ENCODE data around the gene GAB1.
"Not testable (repeated sequence)": the region's sequence is repeated elsewhere in the genome, so short reads cannot be mapped to it uniquely, and the experiment has no call there.

GAB1 gene

GRCh38 chr4:143338313-143338712, 1.6 kb downstream of the GAB1 start:
- no peak for DNase-seq (ENCODE audit: low spot score)

- DNase-seq (ENCODE audit: low spot score), result no peak
Observed at GRCh38 chr4:143339497-143339896, 2.8 kb downstream of the GAB1 start.

GRCh38 chr4:143341186-143341755, 4.6 kb downstream of the GAB1 start:
- no peak for DNase-seq (ENCODE audit: low spot score)

DNA sequence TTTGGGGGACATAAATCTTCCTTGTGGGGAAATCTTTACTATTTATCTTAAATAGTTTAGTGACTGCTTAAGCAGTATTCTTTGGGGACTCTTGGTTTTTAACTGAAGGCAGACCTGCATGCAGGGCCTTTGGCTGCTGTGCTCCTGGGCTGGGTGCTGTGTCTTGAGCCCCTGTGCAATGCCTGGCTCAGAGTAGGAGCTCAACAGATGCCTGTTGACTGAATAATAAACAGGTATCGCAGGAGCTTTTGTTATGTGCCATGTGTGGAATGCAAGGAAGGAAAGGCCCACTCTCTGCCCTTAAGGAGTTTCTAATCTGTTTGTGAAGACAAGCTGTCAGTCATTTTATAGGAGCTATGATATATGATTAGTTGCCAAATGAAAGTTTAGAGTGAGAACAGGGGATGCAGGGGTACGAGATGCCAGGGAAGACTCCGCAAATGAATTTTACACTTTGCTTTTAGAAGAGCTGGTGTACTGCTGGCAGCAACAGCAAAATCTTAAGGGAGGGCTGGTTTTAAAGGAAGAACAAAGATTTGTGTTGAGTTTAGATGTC, 6.7 kb downstream of the GAB1 start:
- DNase-seq (ENCODE audit: low spot score), result no peak

DNA sequence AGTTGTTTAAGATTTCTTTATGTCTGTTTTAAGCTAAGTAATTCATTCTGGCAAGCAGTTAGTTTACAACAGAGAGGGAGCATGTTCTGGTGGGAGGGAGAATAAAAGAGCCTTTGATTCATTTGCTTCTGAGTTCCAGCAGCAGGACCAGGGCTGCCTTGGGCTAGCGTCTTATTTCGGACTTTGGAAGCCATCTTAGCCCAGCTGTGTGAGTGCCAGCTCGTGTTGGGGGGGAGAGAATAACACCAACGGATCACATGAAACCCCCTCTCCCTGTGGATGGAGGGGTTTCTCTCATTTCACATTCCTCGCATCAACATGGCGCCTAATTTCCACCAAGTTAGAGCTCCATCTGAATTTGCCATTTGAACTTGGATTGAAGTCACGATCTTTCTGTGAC, 7.4 kb downstream of the GAB1 start:
- no peak for DNase-seq (ENCODE audit: low spot score)

DNA sequence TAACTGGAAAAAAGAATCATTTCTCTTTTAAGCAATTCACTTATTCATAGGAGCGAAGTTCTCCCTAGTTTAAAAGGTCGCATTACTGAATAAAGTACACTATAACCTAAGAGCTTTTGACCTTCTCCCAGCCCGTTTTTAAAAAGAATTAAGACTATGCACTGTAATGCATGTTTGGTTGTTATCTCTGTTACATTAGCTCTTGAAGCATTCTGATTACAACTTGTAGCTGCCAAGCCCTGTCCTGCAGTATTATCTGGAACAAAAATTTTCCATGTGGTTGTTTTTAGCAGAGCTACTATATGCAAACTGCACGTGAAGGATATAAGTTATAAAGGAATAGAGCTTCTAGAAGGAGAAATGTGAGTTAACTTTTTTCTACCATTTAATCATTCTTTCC, 8.1 kb downstream of the GAB1 start:
- DNase-seq (ENCODE audit: low spot score), result no peak

DNA sequence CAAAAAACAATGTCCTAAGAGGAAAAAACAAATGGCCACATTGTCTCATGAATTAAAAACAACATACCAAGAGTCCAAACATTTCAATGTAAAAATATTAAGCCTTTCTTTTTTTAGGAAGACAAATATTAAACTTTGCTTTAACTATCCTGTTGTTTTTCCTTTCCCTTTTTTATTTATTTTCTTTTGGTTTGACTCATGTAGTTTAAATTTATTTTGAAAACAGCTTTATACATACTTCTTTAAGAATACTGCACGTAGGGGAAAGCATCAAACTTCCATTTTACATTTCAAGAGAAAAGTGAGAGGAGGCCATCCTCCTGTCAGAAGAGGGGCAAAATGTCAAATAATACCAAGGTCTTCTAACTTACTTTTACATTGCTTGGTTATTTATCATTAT, 8.7 kb downstream of the GAB1 start:
- no peak for DNase-seq (ENCODE audit: low spot score)

GRCh38 chr4:143346206-143346605, 9.5 kb downstream of the GAB1 start:
- no peak for DNase-seq (ENCODE audit: low spot score)

DNA sequence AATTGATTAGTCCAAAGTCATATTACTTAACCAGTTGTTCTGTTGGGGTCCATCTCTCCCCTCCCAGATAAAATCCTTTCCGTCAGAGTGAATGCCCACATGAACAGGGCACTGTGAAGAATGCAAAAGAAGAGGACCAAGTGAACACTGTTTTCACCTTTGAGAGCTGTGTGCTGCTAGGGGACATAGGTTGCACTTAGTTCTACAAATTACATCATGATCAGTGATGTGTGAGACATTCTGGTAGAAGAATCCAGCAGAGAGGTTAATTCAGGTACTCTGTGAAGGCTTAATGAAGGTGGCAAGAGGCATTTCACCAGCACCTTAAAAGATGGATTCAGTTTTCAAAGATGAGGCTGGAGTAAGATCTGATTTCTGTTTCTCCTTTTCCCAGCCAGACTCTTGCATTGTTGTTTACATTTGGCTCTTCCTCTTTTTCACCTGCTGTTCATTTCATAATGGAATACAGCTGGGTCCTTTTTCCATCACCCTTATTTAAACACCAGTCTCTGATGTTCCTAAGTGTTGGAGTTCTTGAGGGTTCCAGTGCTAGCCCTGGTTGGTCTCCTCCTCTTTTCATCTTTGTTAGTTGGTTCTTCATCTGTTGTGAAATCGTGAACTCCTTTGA, 10.9 kb downstream of the GAB1 start:
- DNase-seq (ENCODE audit: low spot score), result no peak

DNA sequence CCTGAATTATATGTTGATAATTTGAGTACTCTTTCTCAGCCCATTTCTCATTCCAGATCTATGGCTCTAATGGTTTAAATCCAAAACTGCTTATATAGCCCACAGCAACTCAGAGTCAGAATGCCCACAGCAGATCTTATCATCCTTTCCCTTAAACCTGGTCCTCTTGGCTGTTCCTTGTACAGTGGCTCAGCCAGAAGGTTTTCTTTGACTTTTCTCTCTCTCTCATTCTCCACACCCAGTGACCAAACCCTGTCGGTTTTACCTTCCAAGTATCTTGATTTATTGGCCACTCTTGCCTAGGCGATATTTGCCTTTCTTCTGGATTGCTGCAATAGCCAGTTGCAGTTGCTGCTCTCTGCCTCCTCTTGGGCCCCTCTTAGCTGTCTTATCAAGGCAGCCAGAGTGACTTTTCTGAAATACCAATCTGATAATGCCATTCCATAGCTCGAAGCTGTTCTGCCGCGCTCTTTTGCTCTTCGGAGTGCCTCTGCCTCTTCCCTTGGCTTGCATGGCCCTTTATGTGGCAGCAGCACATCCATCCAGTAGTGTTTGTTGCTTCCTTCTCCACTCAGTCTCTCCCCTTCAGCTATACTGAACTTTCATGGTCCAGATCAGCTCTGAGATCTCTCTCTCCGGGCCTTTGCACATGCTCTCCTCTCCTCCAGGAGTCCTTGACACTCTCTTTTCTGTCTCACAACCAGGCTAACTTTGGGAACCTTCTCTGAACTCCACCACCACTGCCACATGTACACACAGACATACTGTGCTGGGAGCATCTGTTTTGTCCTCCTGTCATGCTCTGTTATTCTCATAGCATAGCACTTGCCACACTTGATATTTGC, 11.8 kb downstream of the GAB1 start:
- DNase-seq (ENCODE audit: low spot score), result no peak

GRCh38 chr4:143349858-143350527, 13.3 kb downstream of the GAB1 start:
- not testable (repeated sequence) for DNase-seq (ENCODE audit: low spot score)

DNA sequence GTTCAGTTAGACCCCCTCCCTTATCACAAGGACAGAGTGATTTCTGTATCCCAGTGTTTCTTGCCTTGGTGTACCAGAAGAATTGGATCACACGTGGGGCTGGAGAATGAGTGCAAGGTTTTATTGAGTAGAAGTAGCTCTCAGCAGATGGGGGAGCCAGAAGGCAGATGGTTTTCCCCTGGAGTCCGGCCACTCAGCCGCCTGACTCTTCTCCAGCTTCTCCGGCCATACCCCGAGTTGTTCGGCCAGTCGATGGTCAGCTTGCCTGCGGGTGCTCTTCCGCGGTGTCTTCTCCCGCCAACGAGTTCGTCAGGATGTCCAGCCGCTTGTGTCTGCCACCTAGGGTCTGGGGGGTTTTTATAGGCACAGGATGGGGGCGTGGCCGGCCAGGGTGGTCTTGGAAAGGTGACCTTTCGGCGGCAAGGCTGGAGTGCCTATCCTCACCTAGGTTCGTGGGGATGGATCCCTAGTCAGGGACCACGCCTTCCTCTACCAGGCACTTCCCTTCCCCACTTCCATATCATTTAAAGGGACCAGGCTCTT, 14.5 kb downstream of the GAB1 start:
- no peak for DNase-seq (ENCODE audit: low spot score)

- DNase-seq (ENCODE audit: low spot score), result no peak
Observed at GRCh38 chr4:143351774-143352451, 15.2 kb downstream of the GAB1 start.

GRCh38 chr4:143352720-143353119, 16.0 kb downstream of the GAB1 start:
- DNase-seq (ENCODE audit: low spot score), result no peak

DNA sequence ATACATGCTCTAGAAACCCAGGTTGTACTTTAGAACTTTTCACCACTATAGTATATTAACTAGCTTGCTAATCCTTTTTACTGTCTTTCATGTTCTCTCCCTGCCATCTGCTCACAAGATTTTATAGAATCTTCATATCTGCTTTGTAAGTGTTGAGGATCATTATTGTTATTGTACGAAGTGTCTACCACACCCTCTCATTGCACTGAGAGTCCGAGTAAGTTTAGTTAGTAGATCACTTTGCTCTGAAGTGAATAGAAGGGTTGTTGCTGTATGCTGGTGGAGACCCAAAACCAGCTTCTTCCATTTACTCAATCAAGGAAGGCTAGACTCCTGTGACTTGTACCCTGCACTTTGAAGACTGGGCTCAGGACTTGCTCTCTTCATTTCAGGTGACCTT, 17.1 kb downstream of the GAB1 start:
- no peak for DNase-seq (ENCODE audit: low spot score)

DNA sequence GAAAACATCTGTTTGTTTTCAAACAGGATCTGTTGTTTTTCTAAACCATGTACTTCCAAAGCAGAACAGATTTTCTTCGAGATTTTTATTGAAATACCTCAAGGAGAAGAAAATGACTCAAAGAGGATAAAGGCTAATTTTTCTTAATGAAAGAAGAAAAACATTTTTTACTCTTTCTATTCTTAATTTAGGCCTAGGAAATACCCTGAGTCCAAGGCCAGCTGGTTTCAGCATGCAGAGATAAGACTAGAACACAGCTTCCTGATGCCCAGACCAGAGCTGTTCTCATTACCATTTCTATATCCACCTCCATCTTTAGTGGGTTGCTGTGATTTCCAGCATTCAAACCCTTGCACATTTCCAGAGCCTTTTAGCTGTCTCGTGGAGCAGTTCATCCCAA, 18.3 kb downstream of the GAB1 start:
- DNase-seq (ENCODE audit: low spot score), result no peak

DNA sequence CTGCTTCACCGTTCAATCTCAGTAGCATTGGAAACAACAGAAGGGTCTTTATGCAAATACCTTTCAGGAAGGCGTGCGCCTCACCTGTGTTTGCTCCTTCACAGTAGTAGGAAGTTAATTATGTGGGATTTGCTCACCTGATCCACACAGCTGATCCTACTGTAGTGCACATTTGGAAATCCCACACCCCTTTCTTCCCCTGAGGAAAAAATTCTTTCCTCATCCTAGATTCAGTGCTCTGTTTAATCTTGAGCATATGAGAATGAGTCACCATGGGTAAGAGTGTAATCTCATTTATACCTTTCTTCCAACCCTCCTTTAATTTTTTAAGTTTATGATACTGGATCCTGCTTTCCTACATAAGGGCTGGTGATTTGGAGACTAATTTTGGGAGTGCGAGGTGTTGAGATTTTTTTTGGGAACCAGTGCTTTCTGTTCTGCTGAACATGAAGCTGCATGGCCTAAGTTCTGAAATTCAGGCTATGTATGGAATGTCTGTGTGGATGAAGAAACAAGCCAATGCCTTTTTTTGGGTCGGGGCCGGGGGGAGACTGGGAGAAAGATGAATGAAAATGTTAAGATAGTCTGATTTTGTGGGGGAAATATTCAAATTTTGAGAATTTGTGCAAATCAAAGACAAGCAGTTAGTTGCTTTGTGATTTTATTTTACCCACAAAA, 19.0 kb downstream of the GAB1 start:
- no peak for DNase-seq (ENCODE audit: low spot score)

- no peak for DNase-seq (ENCODE audit: low spot score)
Observed at GRCh38 chr4:143356493-143356892, 19.8 kb downstream of the GAB1 start.

DNA sequence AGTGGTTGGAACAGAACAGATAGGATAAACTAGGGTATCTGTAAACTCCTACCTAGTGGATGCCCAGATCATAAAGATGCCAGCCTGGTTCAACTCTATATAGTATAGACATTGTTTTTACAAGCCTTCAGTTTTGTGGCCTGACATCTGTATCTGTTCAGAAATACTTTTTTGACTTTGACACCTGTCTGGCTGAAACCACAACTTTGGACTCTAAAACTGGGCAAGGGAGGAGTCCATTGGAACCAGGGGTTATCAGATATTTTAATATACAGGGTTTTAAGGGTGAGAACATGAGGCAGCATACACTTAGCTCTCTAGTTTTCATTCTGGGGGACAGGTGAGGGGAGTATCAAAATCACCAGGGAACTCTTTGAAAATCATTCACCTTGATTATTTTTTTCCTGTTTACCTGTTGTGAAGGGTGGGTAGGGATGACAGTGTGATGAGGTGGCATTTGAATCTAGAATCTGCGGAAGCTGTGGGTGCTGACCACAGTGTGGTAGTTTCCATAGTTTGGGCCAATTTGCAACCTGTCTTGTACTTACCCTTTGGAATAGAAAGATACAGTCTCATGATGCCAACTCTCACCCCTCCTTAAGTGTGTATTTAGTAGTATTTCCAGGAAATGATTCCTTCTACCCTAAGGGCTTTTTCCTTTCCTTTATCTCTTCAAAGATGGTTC, 20.6 kb downstream of the GAB1 start:
- DNase-seq (ENCODE audit: low spot score), result no peak

DNA sequence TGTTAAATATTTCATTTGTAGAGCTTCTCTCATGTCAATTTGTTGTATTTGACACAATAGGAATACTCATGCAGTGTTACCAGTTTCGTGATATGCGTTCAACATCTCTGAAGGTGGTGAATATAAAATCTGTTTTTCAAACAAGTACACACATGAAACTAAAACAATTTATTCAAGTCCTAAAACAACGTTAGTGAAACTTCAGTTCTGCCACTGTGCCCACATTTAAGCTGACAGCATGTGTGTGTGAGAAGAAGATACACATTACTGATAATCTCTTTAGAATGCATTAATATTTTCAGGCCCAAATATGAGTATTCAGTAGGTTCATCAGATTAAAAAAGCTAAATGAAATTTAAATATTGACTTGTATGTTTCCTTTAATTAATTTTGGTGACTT, 21.7 kb downstream of the GAB1 start:
- DNase-seq (ENCODE audit: low spot score), result no peak
